ENCODE results near the gene PLD1.

PLD1 gene

GRCh38 chr3:171813897-171814460 lies 3.7 kb upstream of the PLD1 start:
- Mint-ChIP-seq H3K27me3 (peaks cover 29% of the 10 kb centered on the region), H3K27ac (no peak overlapping the region), H3K4me1 (peaks cover 10% of the 10 kb centered on the region), H3K4me3 (no peak overlapping the region), H3K9me3 (no peaks in the 10 kb centered on the region), H3K36me3 (no peaks in the 10 kb centered on the region)
- ATAC-seq, result no peak

GRCh38 chr3:171813278-171813896 lies 3.1 kb upstream of the PLD1 start:
- Mint-ChIP-seq H3K4me3 (no peak overlapping the region), H3K27me3 (peaks cover 31% of the 10 kb centered on the region), H3K4me1 (peaks cover 10% of the 10 kb centered on the region), H3K9me3 (no peaks in the 10 kb centered on the region), H3K27ac (no peak overlapping the region), H3K36me3 (no peaks in the 10 kb centered on the region)
- ATAC-seq, result no peak

GRCh38 chr3:171812811-171813210 lies 2.5 kb upstream of the PLD1 start:
- H3K27me3 Mint-ChIP-seq, result peaks cover 35% of the 10 kb centered on the region
- no peak for ATAC-seq

GRCh38 chr3:171811913-171812335 lies 1.6 kb upstream of the PLD1 start:
- Mint-ChIP-seq H3K27ac (no peak overlapping the region), H3K4me1 (peaks cover 10% of the 10 kb centered on the region), H3K9me3 (peaks cover 3% of the 10 kb centered on the region), H3K27me3 (peaks cover 44% of the 10 kb centered on the region), H3K36me3 (no peaks in the 10 kb centered on the region), H3K4me3 (no peak overlapping the region)
- ATAC-seq, result no peak

More at GRCh38 chr3:171812811-171813210, 2.5 kb upstream of the PLD1 start:
- Mint-ChIP-seq H3K9me3 (peaks cover under 1% of the 10 kb centered on the region), H3K4me3 (no peak overlapping the region), H3K4me1 (peaks cover 10% of the 10 kb centered on the region), H3K27ac (no peak overlapping the region), H3K36me3 (no peaks in the 10 kb centered on the region)

- peaks cover 3% of the 10 kb centered on the region for H3K9me3 Mint-ChIP-seq
- ATAC-seq, result no peak
- H3K4me1 Mint-ChIP-seq, result peaks cover 10% of the 10 kb centered on the region
- no peaks in the 10 kb centered on the region for H3K36me3 Mint-ChIP-seq
- H3K27ac Mint-ChIP-seq, result no peak overlapping the region
- H3K4me3 Mint-ChIP-seq, result no peak overlapping the region
- H3K27me3 Mint-ChIP-seq, result peaks cover 46% of the 10 kb centered on the region
Observed at GRCh38 chr3:171811295-171811912, 1.1 kb upstream of the PLD1 start.

GRCh38 chr3:171810629-171811294 lies 479 bp upstream of the PLD1 start:
- no peaks in the 10 kb centered on the region for H3K36me3 Mint-ChIP-seq
- peak overlapping the region; percentile 44 for H3K4me3 Mint-ChIP-seq
- no peak for ATAC-seq
- H3K4me1 Mint-ChIP-seq, result peaks cover 10% of the 10 kb centered on the region
- H3K9me3 Mint-ChIP-seq, result peaks cover 3% of the 10 kb centered on the region
- no peak overlapping the region for H3K27ac Mint-ChIP-seq
- peaks cover 46% of the 10 kb centered on the region for H3K27me3 Mint-ChIP-seq

- H3K9me3 Mint-ChIP-seq, result peaks cover 3% of the 10 kb centered on the region
- H3K27me3 Mint-ChIP-seq, result peaks cover 46% of the 10 kb centered on the region
- peak overlapping the region; percentile 56 for H3K4me3 Mint-ChIP-seq
- H3K27ac Mint-ChIP-seq, result no peak overlapping the region
- peaks cover 10% of the 10 kb centered on the region for H3K4me1 Mint-ChIP-seq
- no peaks in the 10 kb centered on the region for H3K36me3 Mint-ChIP-seq
- no peak for ATAC-seq
Observed at GRCh38 chr3:171809611-171809860, 747 bp downstream of the PLD1 start.

- Mint-ChIP-seq H3K27ac (no peak overlapping the region), H3K9me3 (peaks cover 3% of the 10 kb centered on the region), H3K36me3 (no peaks in the 10 kb centered on the region), H3K4me1 (peaks cover 10% of the 10 kb centered on the region), H3K4me3 (no peak overlapping the region), H3K27me3 (peaks cover 46% of the 10 kb centered on the region)
- ATAC-seq, result no peak
Observed at GRCh38 chr3:171807806-171808205, 2.5 kb downstream of the PLD1 start.

GRCh38 chr3:171807129-171807675 lies 3.1 kb downstream of the PLD1 start:
- Mint-ChIP-seq H3K27me3 (peaks cover 46% of the 10 kb centered on the region), H3K4me3 (no peak overlapping the region), H3K4me1 (peaks cover 10% of the 10 kb centered on the region), H3K27ac (no peak overlapping the region), H3K9me3 (peaks cover 3% of the 10 kb centered on the region), H3K36me3 (no peaks in the 10 kb centered on the region)
- ATAC-seq, result no peak

GRCh38 chr3:171806200-171807128 lies 3.8 kb downstream of the PLD1 start:
- Mint-ChIP-seq H3K36me3 (no peaks in the 10 kb centered on the region), H3K4me1 (peaks cover 10% of the 10 kb centered on the region), H3K9me3 (peaks cover 3% of the 10 kb centered on the region), H3K4me3 (no peak overlapping the region), H3K27me3 (peaks cover 41% of the 10 kb centered on the region), H3K27ac (no peak overlapping the region)
- ATAC-seq, result no peak

- Mint-ChIP-seq H3K4me3 (no peak overlapping the region), H3K36me3 (no peaks in the 10 kb centered on the region), H3K27me3 (peaks cover 33% of the 10 kb centered on the region), H3K9me3 (peaks cover 3% of the 10 kb centered on the region), H3K4me1 (peaks cover 10% of the 10 kb centered on the region), H3K27ac (no peak overlapping the region)
- ATAC-seq, result no peak
Observed at GRCh38 chr3:171805687-171806086, 4.6 kb downstream of the PLD1 start.

- Mint-ChIP-seq H3K4me1 (peaks cover 7% of the 10 kb centered on the region), H3K27ac (no peak overlapping the region), H3K4me3 (no peak overlapping the region), H3K27me3 (peaks cover 25% of the 10 kb centered on the region), H3K36me3 (no peaks in the 10 kb centered on the region), H3K9me3 (peaks cover 3% of the 10 kb centered on the region)
- ATAC-seq, result no peak
Observed at GRCh38 chr3:171804618-171805389, 5.5 kb downstream of the PLD1 start.

GRCh38 chr3:171803044-171803443 lies 7.2 kb downstream of the PLD1 start:
- Mint-ChIP-seq H3K27ac (no peak overlapping the region), H3K9me3 (peaks cover 3% of the 10 kb centered on the region), H3K36me3 (no peaks in the 10 kb centered on the region), H3K4me1 (no peaks in the 10 kb centered on the region), H3K27me3 (peaks cover 13% of the 10 kb centered on the region), H3K4me3 (no peak overlapping the region)
- ATAC-seq, result no peak

- Mint-ChIP-seq H3K9me3 (no peaks in the 10 kb centered on the region), H3K27me3 (peaks cover 9% of the 10 kb centered on the region), H3K36me3 (no peaks in the 10 kb centered on the region), H3K27ac (no peak overlapping the region), H3K4me1 (no peaks in the 10 kb centered on the region), H3K4me3 (no peak overlapping the region)
- no peak for ATAC-seq
Observed at GRCh38 chr3:171802590-171802956, 7.7 kb downstream of the PLD1 start.
